Thyroid gland (tissue), 4 donors: ENCODE results near the gene MEN1. TPM values are rescaled to one million over a fixed set of nuclear protein-coding genes. Genes with fewer than 3 reads are reported as not detected.

Experiments used
- DNase-seq, 2 donors: peaks; one replicate each; pipeline ENCODE4 v3.0.0-alpha.2; 2019
- H3K27ac ChIP-seq, 3 donors: fragments of 200-600 bp; sonication (generic); 1 replicate in 2 of 3; 2 replicates in 1 of 3; pipeline ENCODE4 v1.5.1; 2016 to 2019; ENCODE audit warnings: mild to moderate bottlenecking in 1 of 3, moderate library complexity in 1 of 3
- H3K27me3 ChIP-seq: fragments of 200-600 bp; sonication (generic); one replicate; pipeline ENCODE4 v1.5.1; 2019
- H3K36me3 ChIP-seq, 2 donors: fragments of 200-600 bp; sonication (generic); one replicate each; pipeline ENCODE4 v1.5.1; 2016 to 2019
- H3K4me1 ChIP-seq, 2 donors: fragments of 200-600 bp; sonication (generic); one replicate each; pipeline ENCODE4 v1.5.1; 2017 to 2019
- H3K4me3 ChIP-seq, 3 donors: fragments of 200-600 bp; sonication (generic); replicated peaks in 1 of 3; 1 replicate in 2 of 3; 2 replicates in 1 of 3; pipeline ENCODE4 v1.5.1; 2016; ENCODE audit warnings: mild to moderate bottlenecking in 1 of 3
- H3K9me3 ChIP-seq: fragments of 200-600 bp; sonication (generic); one replicate; pipeline ENCODE4 v1.5.1; 2017
- CTCF ChIP-seq, 6 experiments: fragments of 200-600 bp in 3 of 6; fragments of 450-650 bp in 3 of 6; sonication (generic) in 3 of 6; IDR thresholded peaks; one replicate each; pipeline ENCODE4 v1.5.1; 2016 to 2019; ENCODE audit warnings: antibody characterized with exemption in 6 of 6, mild to moderate bottlenecking in 2 of 6, inconsistent platforms in 1 of 6, moderate library complexity in 1 of 6
- POLR2A ChIP-seq, 2 donors: fragments of 450-650 bp; IDR thresholded peaks; one replicate each; pipeline ENCODE4 v1.6.1; 2017; ENCODE audit warnings: antibody characterized with exemption in 2 of 2, mild to moderate bottlenecking in 2 of 2, moderate library complexity in 1 of 2
- WGBS, 2 donors: methylation state at CpG; one replicate each; pipeline ENCODE4 v1.1.5; 2017; 5-methylcytosine and 5-hydroxymethylcytosine counted together
- intact Hi-C: fragments of 100-400 bp; cut with DNase I; formaldehyde crosslinking; loops from one replicate; pipeline ENCODE4 v1.15.1; 2023
- total RNA-seq, 4 donors: library from RNA; depleted of rRNA; stranded (reverse); fragments of >200 nt; gene quantifications; one replicate each; pipeline ENCODE4 v1.2.3, GENCODE V29; 2016

Gene MEN1
- total RNA-seq, 4 donors from 2014 or later, result 23.5 to 31.5 (median 25.1) TPM

- Histone ChIP-seq H3K27me3 (no peaks in the 10 kb centered on the region), H3K4me3 (no peak overlapping the region), H3K9me3 (no peaks in the 10 kb centered on the region), H3K27ac (no peak overlapping the region), H3K4me1 (peaks cover 4 to 36% of the 10 kb centered on the region in 2 donors), H3K36me3 (peaks cover 12 to 19% of the 10 kb centered on the region in 2 donors)
- intact Hi-C loops, result no loop called here
- TF ChIP-seq POLR2A (IDR thresholded peaks at IDR 0.05), result no peak
- no peak for TF ChIP-seq CTCF (IDR thresholded peaks at IDR 0.05)
- no peak for DNase-seq
- WGBS, 2 donors, result 80 to 84% methylated on average over 27 of the region's 27 CpGs
Observed at GRCh38 chr11:64853709-64854108, 43.4 kb upstream of the MEN1 start.

GRCh38 chr11:64852804-64853509, 42.6 kb upstream of the MEN1 start:
- Histone ChIP-seq H3K27me3 (no peaks in the 10 kb centered on the region), H3K9me3 (no peaks in the 10 kb centered on the region), H3K4me1 (peaks cover 4 to 36% of the 10 kb centered on the region in 2 donors), H3K36me3 (peaks cover 12 to 18% of the 10 kb centered on the region in 2 donors), H3K27ac (peak overlapping the region in 1 of 3 donors; percentile 17), H3K4me3 (no peak overlapping the region)
- no peak for TF ChIP-seq POLR2A (IDR thresholded peaks at IDR 0.05)
- no peak for TF ChIP-seq CTCF (IDR thresholded peaks at IDR 0.05)
- 81 to 91% methylated on average over 8 to 21 of the region's 24 CpGs for WGBS, 2 donors
- DNase-seq, result no peak
- intact Hi-C loops, result no loop called here

GRCh38 chr11:64851831-64852351, 41.5 kb upstream of the MEN1 start:
- Histone ChIP-seq H3K36me3 (peaks cover 12 to 18% of the 10 kb centered on the region in 2 donors), H3K9me3 (no peaks in the 10 kb centered on the region), H3K27me3 (no peaks in the 10 kb centered on the region), H3K4me1 (peaks cover 4 to 29% of the 10 kb centered on the region in 2 donors), H3K4me3 (no peak overlapping the region), H3K27ac (no peak overlapping the region)
- WGBS, 2 donors, result 86 to 96% methylated on average over 5 to 8 of the region's 8 CpGs
- intact Hi-C loops, result no loop called here
- no peak for DNase-seq
- TF ChIP-seq POLR2A (IDR thresholded peaks at IDR 0.05), result no peak
- no peak for TF ChIP-seq CTCF (IDR thresholded peaks at IDR 0.05)

GRCh38 chr11:64850979-64851567, 40.7 kb upstream of the MEN1 start:
- intact Hi-C loops, result no loop called here
- TF ChIP-seq CTCF (IDR thresholded peaks at IDR 0.05) (no peak), POLR2A (IDR thresholded peaks at IDR 0.05) (no peak)
- Histone ChIP-seq H3K4me1 (peaks cover 4 to 21% of the 10 kb centered on the region in 2 donors), H3K36me3 (peaks cover 12 to 18% of the 10 kb centered on the region in 2 donors), H3K9me3 (no peaks in the 10 kb centered on the region), H3K27me3 (no peaks in the 10 kb centered on the region), H3K27ac (no peak overlapping the region), H3K4me3 (no peak overlapping the region)
- no peak for DNase-seq
- 40 to 74% methylated on average over 1 to 12 of the region's 13 CpGs for WGBS, 2 donors
